GM19239 (cell line): ENCODE results near the gene GCLC.
"Not testable (repeated sequence)": the region's sequence is repeated elsewhere in the genome, so short reads cannot be mapped to it uniquely, and the experiment has no call there.

Experiments
- DNase-seq: peaks from one replicate; pipeline ENCODE4 v3.0.0; 2011; ENCODE audit warnings: low spot score; ENCODE audit not compliant: insufficient read length
- FAIRE-seq: peaks from 2 replicates; lab custom pipeline; 2011; peaks lifted over from hg19 to GRCh38; lab: Jason Lieb, UNC

The GCLC gene

GRCh38 chr6:53497905-53498304 is 47.0 kb downstream of the GCLC start:
- DNase-seq (no peak), FAIRE-seq (no peak)

DNA sequence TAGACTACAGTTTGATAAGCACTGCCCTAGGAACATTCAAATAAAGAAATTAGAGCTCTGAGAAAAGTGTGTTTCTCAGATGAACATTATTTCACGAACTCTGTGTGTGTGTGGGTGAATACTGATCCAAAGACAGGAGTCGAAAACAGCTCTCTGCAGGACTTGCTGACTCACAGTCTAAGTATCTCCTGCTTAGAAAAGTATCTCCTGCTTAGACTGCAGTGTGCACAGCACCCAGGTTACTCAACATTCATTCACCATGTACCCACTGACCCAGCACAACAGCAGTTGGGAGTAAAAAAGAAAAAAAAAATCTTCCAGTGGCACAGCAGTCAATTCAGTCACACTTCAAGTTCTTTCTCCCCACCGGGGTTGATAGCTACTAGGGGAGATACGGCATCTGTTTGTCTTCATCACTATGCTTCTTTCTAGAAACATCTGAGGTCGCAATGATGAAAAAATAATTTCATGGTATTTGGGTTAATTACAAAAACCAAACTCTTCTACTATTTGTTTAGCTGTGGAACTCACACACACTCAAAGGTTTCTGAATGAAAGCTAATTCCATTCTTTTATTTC is 48.0 kb downstream of the GCLC start:
- FAIRE-seq (no peak), DNase-seq (no peak)

DNA sequence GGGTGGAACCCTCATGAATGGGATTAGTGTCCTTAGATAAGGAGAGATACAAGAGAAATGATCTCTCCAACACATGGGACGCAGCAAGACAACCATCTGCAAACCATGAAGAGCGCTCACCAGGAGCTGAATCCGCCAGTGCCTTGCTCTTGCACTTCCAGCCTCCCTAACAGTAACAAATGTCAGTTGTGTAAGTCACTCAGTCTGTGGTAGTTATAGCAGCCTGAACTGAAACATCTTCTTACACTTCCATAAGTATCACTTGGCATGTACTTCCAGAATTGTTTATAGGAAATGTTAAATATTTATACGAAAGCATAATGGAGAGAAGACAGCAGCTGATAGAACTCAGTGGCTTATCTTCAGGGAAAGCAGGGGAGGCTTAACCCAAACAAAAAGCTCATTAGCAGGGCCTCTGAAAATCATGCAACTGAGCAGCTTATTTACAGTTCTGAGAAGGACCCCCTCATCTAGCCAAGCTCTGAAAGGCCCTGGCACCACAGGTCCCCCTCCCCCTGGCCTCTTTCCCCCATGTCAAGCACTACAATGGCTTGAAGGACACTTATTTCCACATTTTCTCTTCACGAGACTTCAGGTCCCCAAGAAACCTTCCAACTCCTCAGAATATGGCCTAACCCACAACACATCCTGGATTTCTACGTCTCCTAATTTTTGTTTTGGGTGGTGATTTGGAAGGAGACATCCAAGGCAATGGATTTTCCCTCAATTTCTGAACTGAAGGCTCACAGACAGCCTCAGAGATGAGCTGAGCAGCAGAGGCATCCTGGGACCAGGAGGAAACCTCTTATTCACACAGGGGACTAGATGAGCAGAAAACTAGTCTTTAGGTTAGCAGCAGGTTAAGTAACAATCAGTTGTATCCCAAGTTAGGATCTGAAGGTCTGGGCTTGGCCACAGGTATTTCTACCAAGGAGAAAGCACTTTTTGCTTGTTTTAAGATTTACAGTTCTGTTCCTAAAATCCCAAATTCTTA is 49.1 kb downstream of the GCLC start:
- DNase-seq, result no peak
- FAIRE-seq, result no peak

- no peak for DNase-seq
- FAIRE-seq, result no peak
Observed at GRCh38 chr6:53494076-53494475, 50.8 kb downstream of the GCLC start.

GRCh38 chr6:53493635-53494025 is 51.3 kb downstream of the GCLC start:
- FAIRE-seq (no peak), DNase-seq (no peak)

GRCh38 chr6:53492860-53493634 is 51.9 kb downstream of the GCLC start:
- FAIRE-seq, result peak; percentile 70
- no peak for DNase-seq

DNA sequence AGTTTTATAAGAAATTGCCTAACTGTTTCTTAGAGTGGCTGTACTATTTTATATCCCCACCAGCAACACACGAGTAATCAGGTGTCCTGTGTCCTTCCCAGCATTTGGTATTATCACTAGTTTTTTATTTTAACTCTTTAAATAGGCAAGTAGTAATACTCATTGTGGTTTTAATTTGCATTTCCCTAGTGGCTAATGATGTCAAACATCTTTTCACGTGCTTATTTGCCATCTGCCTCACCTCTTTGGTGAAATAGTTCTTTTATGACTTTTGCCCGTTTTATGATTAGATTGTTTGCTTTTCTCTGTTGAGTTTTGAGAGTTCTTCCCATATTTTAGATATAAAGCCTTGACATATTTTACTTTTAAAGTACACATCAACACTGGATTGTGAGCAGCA is 57.8 kb downstream of the GCLC start:
- DNase-seq (no peak), FAIRE-seq (no peak)

- no peak for FAIRE-seq
- no peak for DNase-seq
Observed at GRCh38 chr6:53486679-53487078, 58.2 kb downstream of the GCLC start.

GRCh38 chr6:53484476-53485280 is 60.2 kb downstream of the GCLC start:
- FAIRE-seq (peak; percentile 92), DNase-seq (no peak)

DNA sequence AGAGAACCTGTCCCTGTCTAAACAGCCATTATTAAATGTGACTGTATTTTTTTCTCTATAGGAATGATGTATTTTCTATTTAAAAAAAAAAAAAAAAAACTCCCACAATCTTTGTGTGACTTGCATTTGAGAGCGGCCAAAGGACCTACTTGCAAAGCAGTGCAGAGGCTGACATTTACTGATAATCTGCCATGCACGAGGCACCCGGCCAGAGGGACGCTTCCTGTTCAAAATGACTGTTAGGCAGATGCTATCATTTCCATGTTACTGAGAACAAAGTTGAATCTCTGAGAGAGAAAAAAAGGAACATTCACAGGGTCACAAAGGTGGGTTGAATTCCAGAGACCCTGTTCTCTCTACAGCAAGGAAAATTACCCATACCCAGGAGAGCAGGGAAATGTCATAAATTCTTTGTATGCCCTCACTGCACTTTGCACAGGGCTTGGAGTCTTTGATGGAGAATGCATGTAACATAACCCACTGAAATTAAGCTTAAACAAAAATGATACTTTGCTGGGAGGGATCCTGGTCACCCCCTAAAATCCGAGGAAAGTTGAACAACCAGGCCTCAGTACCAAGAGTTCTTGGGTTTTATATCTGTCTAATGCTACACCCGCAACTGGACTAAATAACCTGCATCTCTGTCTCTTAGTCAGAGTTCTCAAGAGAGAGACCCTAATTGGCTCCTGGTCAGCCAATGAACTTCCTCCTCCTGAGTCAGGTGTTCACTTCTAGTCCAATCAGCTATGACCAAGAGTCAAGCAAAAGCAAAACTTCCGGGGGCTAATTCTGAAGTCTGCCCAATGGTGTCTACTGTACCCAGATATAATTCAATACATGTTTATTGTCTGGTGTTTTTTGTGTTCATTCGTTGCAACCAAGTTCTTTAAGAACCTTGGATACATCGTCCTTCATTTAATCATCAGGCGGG is 61.2 kb downstream of the GCLC start:
- DNase-seq, result no peak

GRCh38 chr6:53481323-53481722 is 63.6 kb downstream of the GCLC start:
- DNase-seq (no peak), FAIRE-seq (no peak)

More for the DNA sequence above, 61.2 kb downstream of the GCLC start:
- no peak for FAIRE-seq

GRCh38 chr6:53480774-53481173 is 64.1 kb downstream of the GCLC start:
- FAIRE-seq, DNase-seq: not testable (repeated sequence)

- no peak for DNase-seq
Observed at GRCh38 chr6:53479871-53480270, 65.0 kb downstream of the GCLC start.

DNA sequence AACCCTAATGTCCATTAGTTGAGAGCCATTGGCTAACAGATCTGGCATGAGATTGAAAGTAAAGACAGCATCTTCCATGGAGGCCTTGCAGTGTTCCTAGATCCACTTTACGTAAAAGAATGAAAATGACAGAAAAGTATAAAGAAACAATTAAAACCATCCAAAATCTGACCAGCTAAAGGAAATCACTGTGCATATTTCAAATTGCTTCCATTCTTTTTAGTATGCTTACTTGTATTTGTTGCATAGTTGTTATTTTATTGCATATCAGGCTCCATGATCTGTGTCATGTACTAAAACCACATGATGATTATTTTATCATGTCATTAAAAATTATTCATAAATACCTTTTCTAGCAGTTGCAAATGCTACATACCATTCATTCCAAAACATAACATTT is 67.9 kb downstream of the GCLC start:
- FAIRE-seq, result no peak
- no peak for DNase-seq

More at GRCh38 chr6:53479871-53480270, 65.0 kb downstream of the GCLC start:
- no peak for FAIRE-seq

GRCh38 chr6:53474010-53474409 is 70.9 kb downstream of the GCLC start:
- FAIRE-seq (no peak), DNase-seq (no peak)

DNA sequence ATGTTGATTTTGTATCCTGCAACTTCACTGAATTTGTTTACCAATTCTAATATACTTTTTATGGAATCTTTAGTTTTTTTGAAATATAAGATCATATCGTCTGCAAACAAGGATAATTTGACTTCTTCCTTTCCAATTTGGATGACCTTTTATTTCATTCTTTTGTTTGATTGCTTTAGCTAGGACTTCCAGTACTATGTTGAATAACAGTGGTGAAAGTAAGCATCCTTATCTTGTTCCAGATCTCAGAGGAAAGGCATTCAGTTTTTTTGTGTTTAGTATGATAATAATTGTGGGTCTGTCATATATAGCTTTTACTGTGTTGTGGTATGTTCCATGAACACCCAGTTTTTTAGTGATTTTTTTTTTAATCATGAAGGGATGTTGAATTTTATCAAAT is 75.7 kb downstream of the GCLC start:
- no peak for DNase-seq
- no peak for FAIRE-seq

- FAIRE-seq (no peak), DNase-seq (no peak)
Observed at GRCh38 chr6:53466257-53466656, 78.6 kb downstream of the GCLC start.

DNA sequence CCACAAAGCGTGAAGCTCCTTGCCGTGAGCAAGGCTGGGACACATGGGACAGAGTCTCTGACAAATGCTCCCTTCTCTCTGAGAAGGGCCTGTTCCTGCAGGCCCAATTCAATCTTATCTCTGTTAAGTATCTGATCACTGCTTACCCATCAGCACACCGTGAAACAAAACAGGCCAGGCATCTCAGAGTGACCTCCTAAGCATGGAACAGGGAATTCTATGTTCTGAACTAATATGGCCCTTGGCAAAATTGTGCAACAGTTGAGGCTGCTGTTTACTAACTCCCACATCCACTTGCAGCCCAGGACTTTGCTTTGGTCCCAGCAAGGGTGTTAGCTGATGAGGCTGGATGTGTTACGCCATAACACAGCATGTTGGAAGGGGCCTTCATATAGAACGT is 79.2 kb downstream of the GCLC start:
- DNase-seq (no peak), FAIRE-seq (no peak)

DNA sequence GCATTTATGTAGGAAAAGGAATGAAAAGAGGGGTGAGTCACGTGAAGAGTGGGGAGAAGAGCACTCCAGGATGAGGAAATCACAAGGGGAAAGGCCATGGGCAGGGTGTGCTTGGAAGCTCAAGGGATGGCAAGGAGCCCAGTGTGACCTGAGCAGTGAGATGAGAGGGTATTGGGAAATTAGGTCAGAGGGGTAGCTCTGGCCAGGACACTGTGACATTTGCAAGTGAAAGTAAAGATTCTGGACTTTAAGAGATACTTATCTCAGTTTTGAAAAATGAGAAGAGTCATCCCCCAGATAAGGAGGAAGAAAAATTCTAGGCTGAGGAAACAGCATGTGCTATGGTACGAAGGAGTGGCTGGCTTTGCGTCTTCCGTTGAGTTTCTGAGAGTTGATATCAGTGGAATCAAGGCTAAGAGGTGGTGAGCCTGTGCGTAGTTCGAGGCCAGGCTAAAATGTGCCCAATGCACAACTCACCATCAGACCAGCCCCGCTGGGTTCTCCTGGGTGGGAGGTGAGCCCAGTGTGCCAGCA is 79.9 kb downstream of the GCLC start:
- no peak for DNase-seq
- no peak for FAIRE-seq
